ENCODE results near the gene MAML2. TPM values are rescaled to one million over a fixed set of nuclear protein-coding genes. Genes with fewer than 3 reads are reported as not detected.

The MAML2 gene
- total RNA-seq, 6 experiments from 2014 or later, result 24.9 to 30.8 (median 28.3) TPM

DNA sequence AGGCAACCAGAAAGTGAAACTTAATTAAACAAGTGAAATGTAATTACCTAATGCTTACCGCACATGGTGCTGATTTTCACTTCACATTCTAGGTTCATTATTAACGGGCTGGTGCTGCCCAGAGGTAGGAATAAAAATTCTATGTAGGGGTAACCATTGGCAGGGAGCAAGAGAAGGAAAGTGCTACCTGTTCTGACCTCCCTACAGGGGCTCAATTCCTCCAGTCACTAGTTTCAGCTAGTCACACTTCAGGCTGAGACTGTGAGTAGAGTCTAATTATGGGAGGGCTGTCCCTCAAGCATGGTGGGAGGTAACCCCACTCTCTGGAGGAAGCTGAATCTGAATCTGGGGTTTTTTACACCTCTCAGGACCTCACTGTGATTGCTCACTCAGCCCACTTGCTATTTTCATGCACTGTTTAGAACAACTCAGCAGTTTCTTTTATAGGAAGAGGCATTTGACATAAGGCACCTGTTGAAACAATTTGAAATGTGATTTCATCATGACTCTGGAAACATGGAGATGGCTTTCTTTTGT, 75.4 kb downstream of the MAML2 start:
- H3K27me3 Mint-ChIP-seq (ENCODE audit: insufficient read depth), result peaks cover 3% of the 10 kb centered on the region

DNA sequence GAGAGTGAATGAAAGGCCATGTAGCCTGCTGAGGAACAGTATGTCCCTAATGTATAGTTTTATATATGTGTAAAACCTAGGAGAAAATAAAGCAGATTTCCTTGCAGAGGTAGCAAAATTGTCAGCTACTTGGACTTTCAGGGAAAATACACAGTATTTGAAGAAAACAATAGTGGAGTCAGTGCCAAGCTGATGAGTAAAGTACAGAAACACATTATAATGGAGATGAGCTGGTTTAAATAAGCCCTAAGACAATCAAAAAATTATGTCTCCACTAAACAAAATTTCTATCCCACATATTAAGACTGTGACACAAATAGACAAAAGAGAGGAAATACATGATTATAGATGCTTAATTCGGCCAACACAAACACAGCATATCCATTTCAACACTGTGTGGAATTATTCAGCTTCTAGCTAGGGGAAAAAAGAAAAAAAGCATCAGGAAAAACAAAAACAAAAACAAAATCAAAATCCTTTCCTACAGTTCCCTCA, 75.9 kb downstream of the MAML2 start:
- H3K36me3 Mint-ChIP-seq (ENCODE audit: low read depth), result peaks cover 50% of the 10 kb centered on the region
- H3K4me1 Mint-ChIP-seq (ENCODE audit: low read depth), result peaks cover 72% of the 10 kb centered on the region
- DNase-seq, result no peak
- H3K27me3 Mint-ChIP-seq (ENCODE audit: insufficient read depth), result peaks cover 5% of the 10 kb centered on the region
- peak overlapping the region; percentile 53 for H3K27ac Mint-ChIP-seq
- H3K9me3 Mint-ChIP-seq, result no peaks in the 10 kb centered on the region
- peak overlapping the region; percentile 12; the same call in 1 of the 2 replicates for H3K4me3 Mint-ChIP-seq
- TF ChIP-seq, protein P1, sequence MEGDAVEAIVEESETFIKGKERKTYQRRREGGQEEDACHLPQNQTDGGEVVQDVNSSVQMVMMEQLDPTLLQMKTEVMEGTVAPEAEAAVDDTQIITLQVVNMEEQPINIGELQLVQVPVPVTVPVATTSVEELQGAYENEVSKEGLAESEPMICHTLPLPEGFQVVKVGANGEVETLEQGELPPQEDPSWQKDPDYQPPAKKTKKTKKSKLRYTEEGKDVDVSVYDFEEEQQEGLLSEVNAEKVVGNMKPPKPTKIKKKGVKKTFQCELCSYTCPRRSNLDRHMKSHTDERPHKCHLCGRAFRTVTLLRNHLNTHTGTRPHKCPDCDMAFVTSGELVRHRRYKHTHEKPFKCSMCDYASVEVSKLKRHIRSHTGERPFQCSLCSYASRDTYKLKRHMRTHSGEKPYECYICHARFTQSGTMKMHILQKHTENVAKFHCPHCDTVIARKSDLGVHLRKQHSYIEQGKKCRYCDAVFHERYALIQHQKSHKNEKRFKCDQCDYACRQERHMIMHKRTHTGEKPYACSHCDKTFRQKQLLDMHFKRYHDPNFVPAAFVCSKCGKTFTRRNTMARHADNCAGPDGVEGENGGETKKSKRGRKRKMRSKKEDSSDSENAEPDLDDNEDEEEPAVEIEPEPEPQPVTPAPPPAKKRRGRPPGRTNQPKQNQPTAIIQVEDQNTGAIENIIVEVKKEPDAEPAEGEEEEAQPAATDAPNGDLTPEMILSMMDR (IDR thresholded peaks at IDR 0.05), result no peak

More for the DNA sequence above, 75.4 kb downstream of the MAML2 start:
- Mint-ChIP-seq H3K27ac (peak overlapping the region; percentile 53; the same call in 1 of the 2 replicates), H3K9me3 (no peaks in the 10 kb centered on the region), H3K4me3 (peak overlapping the region; percentile 12; the same call in 1 of the 2 replicates), H3K36me3 (ENCODE audit: low read depth) (peaks cover 55% of the 10 kb centered on the region), H3K4me1 (ENCODE audit: low read depth) (peaks cover 75% of the 10 kb centered on the region)
- DNase-seq, result no peak
- TF ChIP-seq, protein P1 (IDR thresholded peaks at IDR 0.05), result no peak

DNA sequence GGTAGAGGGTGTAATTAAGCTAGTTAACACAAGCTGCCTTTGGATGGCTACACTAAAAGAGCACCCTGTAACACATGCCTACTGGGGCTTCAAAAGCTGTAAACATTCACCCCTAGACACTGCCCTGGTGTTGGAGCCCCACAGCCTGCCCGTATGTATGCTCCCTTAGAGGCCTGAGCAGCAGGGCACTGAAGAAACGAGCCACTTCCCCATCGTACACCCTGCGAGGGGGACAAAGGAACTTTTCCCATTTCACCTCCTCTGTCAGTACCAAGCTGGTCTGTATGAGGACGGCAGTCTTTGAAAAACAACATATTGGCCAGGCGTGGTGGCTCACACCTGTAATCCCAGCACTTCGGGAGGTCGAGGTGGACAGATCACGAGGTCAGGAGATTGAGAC, 77.0 kb downstream of the MAML2 start:
- H3K36me3 Mint-ChIP-seq (ENCODE audit: low read depth), result peaks cover 39% of the 10 kb centered on the region
- H3K4me1 Mint-ChIP-seq (ENCODE audit: low read depth), result peaks cover 67% of the 10 kb centered on the region
- H3K27ac Mint-ChIP-seq, result no peak overlapping the region
- DNase-seq, result no peak
- H3K27me3 Mint-ChIP-seq (ENCODE audit: insufficient read depth), result peaks cover 5% of the 10 kb centered on the region
- no peaks in the 10 kb centered on the region for H3K9me3 Mint-ChIP-seq
- H3K4me3 Mint-ChIP-seq, result no peak overlapping the region
- TF ChIP-seq, protein P1 (IDR thresholded peaks at IDR 0.05), result no peak

DNA sequence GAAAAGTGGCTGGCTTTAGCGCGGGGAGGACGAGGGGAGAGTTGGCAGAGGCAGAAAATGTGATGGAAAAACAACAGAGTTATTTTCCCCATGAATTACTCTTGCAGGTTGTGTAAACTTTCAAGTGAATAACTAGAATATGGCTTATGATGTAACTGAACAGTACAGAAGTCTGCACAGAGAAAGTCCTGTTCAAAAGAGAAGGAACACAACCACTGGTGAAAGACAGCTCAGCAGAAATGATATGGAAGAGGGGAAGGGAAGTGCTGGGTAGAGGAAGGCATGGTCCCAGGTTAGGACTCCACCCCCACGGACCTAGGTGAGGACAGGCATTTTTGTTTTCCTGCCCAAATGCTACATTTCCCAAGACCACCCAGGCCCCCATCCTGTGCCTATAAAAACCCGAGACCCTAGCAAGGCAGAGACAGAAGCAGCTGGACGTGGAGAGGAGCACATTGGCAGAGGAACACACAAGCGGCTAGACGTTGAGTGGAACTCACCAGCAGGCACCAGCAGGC, 77.7 kb downstream of the MAML2 start:
- DNase-seq, result no peak
- H3K9me3 Mint-ChIP-seq, result no peaks in the 10 kb centered on the region
- H3K36me3 Mint-ChIP-seq (ENCODE audit: low read depth), result peaks cover 32% of the 10 kb centered on the region
- H3K27me3 Mint-ChIP-seq (ENCODE audit: insufficient read depth), result peaks cover 5% of the 10 kb centered on the region
- H3K4me1 Mint-ChIP-seq (ENCODE audit: low read depth), result peaks cover 74% of the 10 kb centered on the region
- H3K27ac Mint-ChIP-seq, result peak overlapping the region; percentile 63
- no peak overlapping the region; the same call in 1 of the 2 replicates for H3K4me3 Mint-ChIP-seq
- TF ChIP-seq, protein P1 (IDR thresholded peaks at IDR 0.05), result no peak

DNA sequence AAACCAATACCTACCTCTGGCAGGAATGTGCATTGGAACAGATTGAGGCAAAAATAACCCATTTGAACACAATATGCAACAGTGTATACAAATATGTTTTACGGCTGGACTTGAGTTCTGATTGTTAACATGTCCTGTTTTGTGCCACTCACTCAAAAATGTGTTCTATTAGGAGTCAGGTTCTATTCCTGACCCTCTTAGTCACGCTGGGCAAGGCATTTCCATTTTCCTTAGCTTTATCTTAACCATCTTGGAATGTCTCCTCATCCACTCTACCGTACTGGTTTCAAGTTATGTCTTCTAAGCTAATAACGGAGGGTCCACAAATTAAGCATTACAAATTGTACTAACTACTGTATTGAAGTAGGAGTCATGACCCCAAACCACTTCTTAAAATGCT, 78.6 kb downstream of the MAML2 start:
- H3K27me3 Mint-ChIP-seq (ENCODE audit: insufficient read depth), result peaks cover 5% of the 10 kb centered on the region
- H3K27ac Mint-ChIP-seq, result peak overlapping the region; percentile 63
- H3K4me1 Mint-ChIP-seq (ENCODE audit: low read depth), result peaks cover 83% of the 10 kb centered on the region
- peak; percentile 49 for DNase-seq
- peaks cover 26% of the 10 kb centered on the region for H3K36me3 Mint-ChIP-seq (ENCODE audit: low read depth)
- TF ChIP-seq, protein P1 (IDR thresholded peaks at IDR 0.05), result peak; percentile 30; the same call in 1 of the 2 replicates
- H3K9me3 Mint-ChIP-seq, result no peaks in the 10 kb centered on the region
- H3K4me3 Mint-ChIP-seq, result peak overlapping the region; percentile 60
